SK-N-MC (cell line): ENCODE results near the gene PKD2L2.

Source experiments
- DNase-seq: peaks from one replicate; pipeline ENCODE4 v3.0.0-alpha.2; 2011; ENCODE audit warnings: low read depth, low spot score
- H3K27ac ChIP-seq: fragments of 200-600 bp; sonication (generic); 2 replicates; pipeline ENCODE4 v1.5.1; 2016; ENCODE audit warnings: mixed run types
- H3K36me3 ChIP-seq: fragments of 200-600 bp; sonication (generic); 2 replicates; pipeline ENCODE4 v1.6.1; 2017; ENCODE audit warnings: antibody characterized with exemption, low read length, mixed read lengths; ENCODE audit not compliant: insufficient read depth
- H3K4me3 ChIP-seq: fragments of 200-600 bp; sonication (generic); 2 replicates; pipeline ENCODE4 v1.5.1; 2016
- H3K9ac ChIP-seq: fragments of 200-600 bp; sonication (generic); 2 replicates; pipeline ENCODE4 v1.8.0; 2017; ENCODE audit warnings: mixed run types, mixed read lengths; ENCODE audit not compliant: insufficient read length
- H3K9me3 ChIP-seq: fragments of 200-600 bp; sonication (generic); 2 replicates; pipeline ENCODE4 v1.6.1; 2017; ENCODE audit warnings: low read depth, mild to moderate bottlenecking, antibody characterized with exemption, low read length, moderate library complexity, mixed read lengths
- EZH2 ChIP-seq: fragments of 200-600 bp; sonication (generic); IDR thresholded peaks from one replicate; pipeline ENCODE4 v1.6.1; 2017; ENCODE audit warnings: antibody characterized with exemption
- FOXP2 ChIP-seq: optimal IDR thresholded peaks from 2 replicates; pipeline ENCODE3; 2011; ENCODE audit warnings: mild to moderate bottlenecking, moderate library complexity; ENCODE audit not compliant: insufficient read depth; ENCODE audit errors: extremely low read length, control extremely low read depth
- POLR2AphosphoS5 ChIP-seq: IDR thresholded peaks from 2 replicates; pipeline ENCODE4 v1.6.1; 2012; ENCODE audit warnings: mild to moderate bottlenecking, low read depth, low read length, borderline replicate concordance

Gene PKD2L2

DNA sequence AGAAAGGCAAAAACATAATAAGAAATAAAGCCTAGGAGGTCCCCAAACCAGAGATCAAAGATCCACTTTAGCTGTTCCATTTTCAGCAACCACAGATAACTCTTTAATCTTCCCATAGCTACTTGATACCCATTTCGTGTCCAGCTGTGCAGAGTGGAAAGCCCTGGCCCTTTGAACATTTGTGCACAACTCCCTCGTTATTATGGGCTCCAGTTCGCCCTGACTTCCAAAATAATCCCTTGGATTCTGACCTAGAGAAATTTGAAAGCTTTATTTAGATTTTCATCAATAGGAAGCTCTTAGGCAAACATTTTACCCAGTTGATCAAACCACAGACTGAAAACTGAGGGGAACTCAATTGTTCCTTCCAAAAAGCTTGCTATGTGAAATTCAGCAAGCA is 16.8 kb upstream of the PKD2L2 start:
- no peak overlapping the region for H3K9ac ChIP-seq
- TF ChIP-seq FOXP2 (no peak), EZH2 (no peak), POLR2AphosphoS5 (no peak)

DNA sequence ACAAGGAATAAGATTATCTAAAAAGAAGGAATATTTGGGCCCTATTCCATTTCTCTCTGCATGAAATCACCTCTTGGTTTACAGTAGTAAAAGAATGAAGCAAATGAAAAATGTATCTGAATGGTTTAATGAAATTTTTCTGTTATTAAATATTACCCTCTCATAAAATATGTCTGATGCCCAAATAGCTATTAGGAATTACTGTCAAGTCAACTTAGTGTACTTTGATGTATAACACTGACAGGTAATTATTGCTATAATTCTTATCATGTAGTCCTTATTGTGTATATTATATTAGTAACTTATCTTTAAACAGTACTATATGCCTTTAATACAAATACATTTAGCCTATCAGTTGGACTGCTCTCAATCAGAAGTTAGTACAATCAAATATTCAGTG is 13.2 kb upstream of the PKD2L2 start:
- Histone ChIP-seq H3K36me3 (no peaks in the 10 kb centered on the region), H3K9me3 (no peaks in the 10 kb centered on the region), H3K27ac (no peak overlapping the region), H3K9ac (no peak overlapping the region), H3K4me3 (no peak overlapping the region)
- DNase-seq = no peak
- TF ChIP-seq EZH2 (no peak), POLR2AphosphoS5 (no peak), FOXP2 (no peak)

More for the DNA sequence above, 16.8 kb upstream of the PKD2L2 start:
- no peak for DNase-seq
- H3K36me3 ChIP-seq = no peaks in the 10 kb centered on the region
- no peaks in the 10 kb centered on the region for H3K9me3 ChIP-seq
- H3K27ac ChIP-seq = no peak overlapping the region
- no peak overlapping the region for H3K4me3 ChIP-seq

DNA sequence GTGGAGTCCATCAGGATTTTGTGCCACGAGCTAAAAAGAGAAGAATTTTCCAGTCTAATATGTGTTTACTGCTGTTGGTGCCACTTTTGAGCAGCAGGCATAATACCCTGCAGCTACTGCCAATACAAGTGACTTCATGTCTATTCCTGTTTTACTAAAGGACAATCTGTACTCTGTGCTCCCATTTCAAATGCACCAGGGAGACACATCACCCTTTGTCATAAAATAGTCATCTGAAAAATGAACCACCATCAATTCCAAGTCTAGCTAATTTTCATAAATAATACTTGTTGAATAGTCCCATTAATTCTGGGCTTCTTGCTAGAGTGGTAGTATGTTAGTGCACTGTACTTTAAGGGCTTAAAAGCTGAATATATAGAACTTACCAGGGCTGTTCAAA is 8.9 kb upstream of the PKD2L2 start:
- Histone ChIP-seq H3K9ac (no peak overlapping the region), H3K27ac (no peak overlapping the region), H3K4me3 (no peak overlapping the region), H3K9me3 (no peaks in the 10 kb centered on the region), H3K36me3 (no peaks in the 10 kb centered on the region)
- TF ChIP-seq EZH2 (no peak), POLR2AphosphoS5 (no peak), FOXP2 (no peak)
- no peak for DNase-seq

DNA sequence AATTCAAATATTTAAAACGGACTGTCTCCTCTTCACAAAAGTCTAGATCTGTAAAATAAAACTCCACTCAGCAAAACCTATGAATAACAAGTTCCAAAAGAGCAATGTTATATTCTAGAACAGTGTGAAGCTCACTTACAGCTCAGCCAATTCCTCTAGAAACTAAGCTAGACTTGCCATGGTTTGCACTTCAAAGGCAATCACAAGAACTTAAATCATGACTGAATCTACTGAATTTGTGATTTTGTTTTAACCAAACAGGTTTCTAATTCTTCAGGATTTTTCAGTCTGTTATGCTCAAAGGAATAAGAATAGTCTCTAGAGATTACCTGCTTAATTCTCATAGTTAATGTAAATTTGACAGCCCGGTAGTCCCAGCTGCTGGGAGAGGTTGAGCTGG is 1.4 kb upstream of the PKD2L2 start:
- Histone ChIP-seq H3K36me3 (no peaks in the 10 kb centered on the region), H3K9ac (no peak overlapping the region), H3K27ac (no peak overlapping the region), H3K4me3 (no peak overlapping the region), H3K9me3 (no peaks in the 10 kb centered on the region)
- TF ChIP-seq POLR2AphosphoS5 = no peak
- no peak for TF ChIP-seq FOXP2
- TF ChIP-seq EZH2 = no peak
- DNase-seq = no peak

DNA sequence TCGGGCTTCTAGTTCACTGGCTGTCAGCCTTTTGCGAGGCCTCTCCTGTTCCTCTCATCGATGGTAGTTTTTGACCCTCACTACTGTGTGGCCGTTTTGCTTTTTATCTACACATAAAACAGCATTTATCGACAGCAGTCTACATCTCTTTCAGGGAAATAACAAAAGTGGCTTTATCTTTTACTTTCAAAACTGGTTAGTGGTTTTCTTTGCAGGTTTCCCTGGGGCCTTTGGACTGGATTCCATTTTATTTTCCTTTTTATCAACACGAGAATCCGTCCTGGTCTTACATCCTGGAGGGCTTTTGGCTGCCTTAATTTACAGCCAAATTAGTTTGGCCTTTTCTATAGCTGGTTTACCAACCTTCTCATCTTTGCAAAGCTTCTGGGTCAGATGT is 793 bp upstream of the PKD2L2 start:
- Histone ChIP-seq H3K9me3 (no peaks in the 10 kb centered on the region), H3K4me3 (no peak overlapping the region), H3K9ac (no peak overlapping the region), H3K27ac (no peak overlapping the region), H3K36me3 (no peaks in the 10 kb centered on the region)
- no peak for DNase-seq
- TF ChIP-seq FOXP2 (no peak), EZH2 (no peak), POLR2AphosphoS5 (no peak)

DNA sequence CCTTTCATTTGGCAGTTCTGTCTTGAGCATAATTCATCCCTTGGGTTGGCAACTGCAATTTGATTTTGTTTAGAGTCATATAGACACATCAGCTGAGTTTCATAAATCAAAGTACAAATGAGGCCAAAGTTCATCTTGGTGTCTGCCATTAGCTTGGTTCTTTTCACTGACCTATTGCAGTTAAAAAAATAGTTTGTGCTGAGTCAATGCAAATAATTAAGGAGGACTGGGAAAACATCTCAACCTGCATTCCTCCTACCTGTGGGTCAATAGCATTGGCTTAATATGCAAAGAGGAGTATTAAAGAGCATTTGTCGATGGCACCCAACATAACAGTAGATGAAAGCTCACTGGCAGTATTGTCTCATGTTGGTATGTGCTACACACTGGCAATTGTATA is 1.6 kb downstream of the PKD2L2 start:
- H3K9ac ChIP-seq = no peak overlapping the region
- H3K9me3 ChIP-seq = no peaks in the 10 kb centered on the region
- DNase-seq = no peak
- H3K36me3 ChIP-seq = no peaks in the 10 kb centered on the region
- H3K27ac ChIP-seq = no peak overlapping the region
- TF ChIP-seq FOXP2 (no peak), POLR2AphosphoS5 (no peak), EZH2 (no peak)
- no peak overlapping the region for H3K4me3 ChIP-seq

DNA sequence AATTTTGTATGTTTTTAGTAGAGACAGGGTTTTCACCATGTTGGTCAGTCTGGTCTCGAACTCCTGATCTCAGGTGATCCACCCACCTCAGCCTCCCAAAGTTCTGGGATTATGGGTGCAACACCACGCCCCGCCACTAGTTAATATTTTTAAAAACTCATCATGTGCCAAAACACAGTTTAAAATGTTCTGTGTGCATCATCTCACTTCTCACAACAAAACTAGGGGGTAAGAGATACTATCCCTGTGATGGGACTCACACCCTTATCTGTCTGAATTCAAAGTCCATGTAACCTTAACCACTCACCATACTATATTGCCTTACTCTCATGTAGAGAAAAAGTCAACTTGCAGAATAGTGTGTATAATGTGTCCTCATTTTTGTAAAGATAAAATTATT is 2.6 kb downstream of the PKD2L2 start:
- no peak overlapping the region for H3K9ac ChIP-seq
- no peaks in the 10 kb centered on the region for H3K36me3 ChIP-seq
- TF ChIP-seq EZH2 (no peak), FOXP2 (no peak), POLR2AphosphoS5 (no peak)
- no peak overlapping the region for H3K27ac ChIP-seq
- no peaks in the 10 kb centered on the region for H3K9me3 ChIP-seq
- no peak for DNase-seq
- no peak overlapping the region for H3K4me3 ChIP-seq

DNA sequence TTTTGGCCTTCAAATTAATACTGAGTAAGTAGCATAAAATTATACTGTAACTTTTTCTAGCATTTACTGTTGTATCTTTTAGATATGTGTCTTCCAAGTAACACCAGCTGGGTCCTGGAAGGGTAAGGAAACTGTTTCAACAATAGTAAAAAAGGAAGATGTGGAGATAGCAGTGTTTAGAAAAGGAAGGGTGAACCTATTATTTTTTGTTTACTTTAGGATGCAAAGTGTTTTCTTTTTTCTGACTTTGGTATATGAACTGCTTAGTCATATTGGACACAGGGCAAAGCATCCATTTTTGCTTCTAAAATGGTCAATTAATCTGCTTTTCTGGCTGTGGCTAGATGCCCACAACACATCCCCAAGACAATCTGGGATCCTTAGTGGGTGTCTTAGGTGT is 5.3 kb downstream of the PKD2L2 start:
- DNase-seq = no peak
- H3K9me3 ChIP-seq = no peaks in the 10 kb centered on the region
- no peak for TF ChIP-seq EZH2
- no peak for TF ChIP-seq POLR2AphosphoS5
- no peak for TF ChIP-seq FOXP2
- H3K9ac ChIP-seq = no peak overlapping the region
- H3K4me3 ChIP-seq = no peak overlapping the region
- H3K36me3 ChIP-seq = no peaks in the 10 kb centered on the region
- H3K27ac ChIP-seq = no peak overlapping the region

DNA sequence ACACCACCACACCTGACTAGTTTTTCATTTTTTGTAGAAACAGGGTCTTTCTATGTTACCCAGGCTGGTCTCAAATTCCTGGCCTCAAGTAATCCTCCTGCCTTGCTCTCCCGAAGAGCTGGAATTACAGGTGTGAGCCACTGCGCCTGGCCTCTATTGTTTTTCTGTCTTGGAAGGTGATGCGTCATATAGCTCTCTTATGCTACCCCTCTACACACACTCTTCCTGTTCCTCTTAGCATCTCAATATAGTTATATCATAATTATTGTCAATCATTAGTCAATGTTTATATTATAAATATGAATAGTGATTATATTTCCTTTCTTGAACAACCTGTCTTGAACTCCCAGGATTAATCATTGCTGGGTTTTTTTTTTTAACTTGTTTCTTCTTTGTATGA is 7.3 kb downstream of the PKD2L2 start:
- DNase-seq = no peak
- no peak overlapping the region for H3K27ac ChIP-seq
- TF ChIP-seq FOXP2 (no peak), POLR2AphosphoS5 (no peak), EZH2 (no peak)
- H3K9me3 ChIP-seq = no peaks in the 10 kb centered on the region
- H3K4me3 ChIP-seq = no peak overlapping the region
- no peaks in the 10 kb centered on the region for H3K36me3 ChIP-seq
- H3K9ac ChIP-seq = no peak overlapping the region
